Measurements from ENCODE around the gene TLR7. TPM values are rescaled to one million over a fixed set of nuclear protein-coding genes. Genes with fewer than 3 reads are reported as not detected.

TLR7 gene
- total and polyA plus RNA-seq, 7 donors, result 0.03 to 0.73 (median 0.08) TPM

GRCh38 chrX:12903646-12904045 lies 36.8 kb downstream of the TLR7 start:
- TF ChIP-seq CTCF (IDR thresholded peaks at IDR 0.05), result no peak
- no peak for ATAC-seq
- Histone ChIP-seq H3K4me1 (no peaks in the 10 kb centered on the region), H3K9me3 (no peaks in the 10 kb centered on the region), H3K36me3 (ENCODE audit: insufficient read depth in 1 of 2, low read depth in 1 of 2) (no peaks in the 10 kb centered on the region), H3K4me3 (no peak overlapping the region), H3K27me3 (ENCODE audit: insufficient read depth in 3 of 3, low read length in 2 of 3) (no peaks in the 10 kb centered on the region), H3K27ac (no peak overlapping the region)
- 57 to 66% (median 59%) methylated on average over 8 of the region's 8 CpGs for WGBS, 3 donors
- intact Hi-C loops (cut with DNase I), result no loop called here
- no peak for DNase-seq

- intact Hi-C loops (cut with DNase I), result no loop called here
- WGBS, 3 donors, result 79 to 87% (median 86%) methylated on average over 13 to 15 of the region's 15 CpGs
- no peaks in the 10 kb centered on the region for H3K9me3 ChIP-seq
- no peak for TF ChIP-seq CTCF (IDR thresholded peaks at IDR 0.05)
- H3K27me3 ChIP-seq (ENCODE audit: insufficient read depth in 3 of 3, low read length in 2 of 3), result no peaks in the 10 kb centered on the region
- H3K36me3 ChIP-seq (ENCODE audit: insufficient read depth in 1 of 2, low read depth in 1 of 2), result no peaks in the 10 kb centered on the region
- DNase-seq (no peak), ATAC-seq (no peak)
- H3K4me1 ChIP-seq, result no peaks in the 10 kb centered on the region
- H3K27ac ChIP-seq, result no peak within 1 kb of the TSS
- no peak within 1 kb of the TSS for H3K4me3 ChIP-seq
Observed at GRCh38 chrX:12906046-12906761, 39.3 kb downstream of the TLR7 start, which contains the start of gene TLR8. Gene TLR8, plus strand, starts transcription at chrX:12906620. Its CDS starts 87 bp downstream, at chrX:12906707.

- ATAC-seq, result no peak
- H3K27ac ChIP-seq, result no peak overlapping the region
- H3K4me1 ChIP-seq, result no peaks in the 10 kb centered on the region
- no peak for DNase-seq
- 45 to 59% (median 56%) methylated on average over 10 of the region's 10 CpGs for WGBS, 3 donors
- intact Hi-C loops (cut with DNase I), result no loop called here
- H3K36me3 ChIP-seq (ENCODE audit: insufficient read depth in 1 of 2, low read depth in 1 of 2), result no peaks in the 10 kb centered on the region
- H3K27me3 ChIP-seq (ENCODE audit: insufficient read depth in 3 of 3, low read length in 2 of 3), result peaks cover 0 to 6% (median 0%) of the 10 kb centered on the region in 3 donors
- TF ChIP-seq CTCF (IDR thresholded peaks at IDR 0.05), result no peak
- H3K9me3 ChIP-seq, result no peaks in the 10 kb centered on the region
- no peak overlapping the region for H3K4me3 ChIP-seq
Observed at GRCh38 chrX:12910423-12911121, 43.7 kb downstream of the TLR7 start.

GRCh38 chrX:12911122-12911470 lies 44.2 kb downstream of the TLR7 start:
- Histone ChIP-seq H3K9me3 (no peaks in the 10 kb centered on the region), H3K27ac (no peak overlapping the region), H3K27me3 (ENCODE audit: insufficient read depth in 3 of 3, low read length in 2 of 3) (peaks cover 0 to 8% (median 0%) of the 10 kb centered on the region in 3 donors), H3K36me3 (ENCODE audit: insufficient read depth in 1 of 2, low read depth in 1 of 2) (no peaks in the 10 kb centered on the region), H3K4me1 (no peaks in the 10 kb centered on the region), H3K4me3 (no peak overlapping the region)
- WGBS, 3 donors, result 66 to 87% (median 86%) methylated on average over 2 of the region's 2 CpGs
- TF ChIP-seq CTCF (IDR thresholded peaks at IDR 0.05), result no peak
- DNase-seq (no peak), ATAC-seq (no peak)
- intact Hi-C loops (cut with DNase I), result no loop called here

All from psoas muscle (tissue), 8 donors.